HCT116 (cell line): ENCODE data around the gene ASB6. TPM values are rescaled to one million over a fixed set of nuclear protein-coding genes. Genes with fewer than 3 reads are reported as not detected.

Experiments used
- ATAC-seq: fragments of 200-7000 bp; cut with Tn5 transposase; 2 replicates; pipeline ENCODE4 v1.9.1; 2020; ENCODE audit warnings: mild to moderate bottlenecking, moderate library complexity
- BruUV-seq: library from RNA; stranded (reverse); fragments of 400-500 nt; replicated peaks from 2 replicates; lab custom pipeline; 2021; lab: Mats Ljungman, UMichigan
- CTCF ChIA-PET: fragments of 300-600 bp; sonication (Branson Sonifier 250); formaldehyde crosslinking; loops from one replicate; lab custom pipeline; 2021; ENCODE audit warnings: antibody characterized with exemption; lab: Charles Lee
- POLR2A ChIA-PET: fragments of 300-600, 350-600 bp; sonication (Branson Sonifier 250); formaldehyde crosslinking; loops from one replicate; lab custom pipeline; 2021; ENCODE audit warnings: antibody characterized with exemption; lab: Charles Lee
- RAD21 ChIA-PET, 2 experiments: fragments of 300-600 bp; sonication (Branson Sonifier 250); formaldehyde crosslinking; loops; one replicate each; lab custom pipeline; 2023; ENCODE audit warnings: low total read pairs in 2 of 2; ENCODE audit not compliant: uncharacterized antibody in 2 of 2, unreplicated experiment in 2 of 2, low non-redundant PET in 1 of 2; lab: Charles Lee
- DNase-seq: peaks from one replicate; pipeline ENCODE4 v3.0.0-alpha.2; 2010; ENCODE audit warnings: low read depth, low spot score
- H2AFZ ChIP-seq: fragments of 200-600 bp; shearing (Covaris generic), sonication (generic); 2 replicates; pipeline ENCODE4 v1.6.1; 2017; ENCODE audit warnings: low read depth, mixed run types, mixed read lengths, antibody characterized with exemption, low read length; ENCODE audit not compliant: poor library complexity, severe bottlenecking
- H3K27ac ChIP-seq: 2 replicates; pipeline ENCODE4 v1.5.1; 2012; ENCODE audit warnings: low read depth, low read length
- H3K27me3 ChIP-seq: fragments of 200-600 bp; sonication (generic); 2 replicates; pipeline ENCODE4 v1.6.1; 2016; ENCODE audit warnings: mixed run types, low read length, mixed read lengths; ENCODE audit not compliant: insufficient read depth
- H3K36me3 ChIP-seq, 2 experiments: fragments of 200-500 bp in 1 of 2; fragments of 200-600 bp in 1 of 2; sonication (Bioruptor generic) in 1 of 2; sonication (generic) in 1 of 2; 2 replicates each; pipeline versions ENCODE4 v1.5.1 to v1.6.1; 2014 to 2016; ENCODE audit warnings: low read length in 2 of 2, inconsistent platforms in 1 of 2, mixed read lengths in 1 of 2, mixed run types in 1 of 2; ENCODE audit not compliant: insufficient read depth in 2 of 2, control insufficient read depth in 1 of 2
- H3K4me1 ChIP-seq, 2 experiments: fragments of 200-600 bp in 1 of 2; sonication (generic) in 1 of 2; 2 replicates each; pipeline versions ENCODE4 v1.5.1 to v1.6.1; 2012 to 2017; ENCODE audit warnings: low read length in 2 of 2, inconsistent platforms in 1 of 2, mild to moderate bottlenecking in 1 of 2, mixed read lengths in 1 of 2, mixed run types in 1 of 2, moderate library complexity in 1 of 2; ENCODE audit not compliant: insufficient read depth in 2 of 2, control insufficient read depth in 1 of 2
- H3K4me2 ChIP-seq: fragments of 200-600 bp; sonication (generic); 2 replicates; pipeline ENCODE4 v1.6.1; 2017; ENCODE audit warnings: mixed run types, low read length, mixed read lengths
- H3K4me3 ChIP-seq, 2 experiments: fragments of 200-600 bp in 1 of 2; sonication (generic) in 1 of 2; replicated peaks in 1 of 2; 2 replicates each; pipeline ENCODE4 v1.5.1; 2011 to 2016; ENCODE audit warnings: low read length in 2 of 2, control low read depth in 1 of 2, low read depth in 1 of 2, mild to moderate bottlenecking in 1 of 2, mixed read lengths in 1 of 2, mixed run types in 1 of 2
- H3K79me2 ChIP-seq: fragments of 200-600 bp; sonication (generic); 2 replicates; pipeline ENCODE4 v1.6.1; 2017; ENCODE audit warnings: mild to moderate bottlenecking, mixed run types, low read length, moderate library complexity, mixed read lengths; ENCODE audit not compliant: insufficient read depth
- H3K9ac ChIP-seq: fragments of 200-600 bp; sonication (generic); 2 replicates; pipeline ENCODE4 v1.6.1; 2016; ENCODE audit warnings: low read length, mixed read lengths
- H3K9me2 ChIP-seq: fragments of 200-600 bp; sonication (generic), shearing (Covaris generic); 2 replicates; pipeline ENCODE4 v1.6.1; 2017; ENCODE audit warnings: mixed run types, mild to moderate bottlenecking, moderate library complexity; ENCODE audit not compliant: insufficient read depth
- H3K9me3 ChIP-seq, 2 experiments: fragments of 200-500 bp in 1 of 2; fragments of 200-600 bp in 1 of 2; sonication (Bioruptor generic) in 1 of 2; sonication (generic) in 1 of 2; 2 replicates each; pipeline ENCODE4 v1.6.1; 2014 to 2017; ENCODE audit warnings: low read length in 2 of 2, mixed read lengths in 2 of 2, inconsistent platforms in 1 of 2, low read depth in 1 of 2, mild to moderate bottlenecking in 1 of 2, mixed run types in 1 of 2, moderate library complexity in 1 of 2; ENCODE audit not compliant: control insufficient read depth in 1 of 2, insufficient read depth in 1 of 2
- H4K20me1 ChIP-seq: fragments of 200-600 bp; sonication (generic), shearing (Covaris generic); 2 replicates; pipeline ENCODE4 v1.6.1; 2017; ENCODE audit warnings: mixed run types, mild to moderate bottlenecking, moderate library complexity; ENCODE audit not compliant: insufficient read depth
- ATF3 ChIP-seq: IDR thresholded peaks from 2 replicates; pipeline ENCODE4 v1.6.1; 2012
- CBX3 ChIP-seq: IDR thresholded peaks from 2 replicates; pipeline ENCODE4 v1.6.1; 2012; ENCODE audit warnings: low read depth
- CEBPB ChIP-seq: IDR thresholded peaks from 2 replicates; pipeline ENCODE4 v1.6.1; 2012; ENCODE audit warnings: low read depth
- CTCF ChIP-seq, 3 experiments: fragments of 200-600 bp in 1 of 3; sonication (generic) in 1 of 3; IDR thresholded peaks in 2 of 3; conservative IDR thresholded peaks in 1 of 3; 2 replicates each; pipeline ENCODE4 v1.5.1; 2012 to 2017; ENCODE audit warnings: low read depth in 2 of 3, low read length in 2 of 3, antibody characterized with exemption in 1 of 3, borderline replicate concordance in 1 of 3, control low read depth in 1 of 3, mild to moderate bottlenecking in 1 of 3, mixed read lengths in 1 of 3, mixed run types in 1 of 3, moderate library complexity in 1 of 3; ENCODE audit not compliant: insufficient read depth in 1 of 3
- EGR1 ChIP-seq: IDR thresholded peaks from 2 replicates; pipeline ENCODE4 v1.6.1; 2012; ENCODE audit warnings: low read depth
- EZH2phosphoT487 ChIP-seq: fragments of 200-600 bp; IDR thresholded peaks from 2 replicates; pipeline ENCODE4 v1.6.1; 2018; ENCODE audit warnings: antibody characterized with exemption, borderline replicate concordance
- FOSL1 ChIP-seq: IDR thresholded peaks from 2 replicates; pipeline ENCODE4 v1.6.1; 2012; ENCODE audit warnings: low read depth
- JUND ChIP-seq: IDR thresholded peaks from 2 replicates; pipeline ENCODE4 v1.6.1; 2012
- MAX ChIP-seq: IDR thresholded peaks from 2 replicates; pipeline ENCODE4 v1.6.1; 2012
- POLR2A ChIP-seq: IDR thresholded peaks from 2 replicates; pipeline ENCODE4 v1.7.0; 2011; ENCODE audit warnings: borderline replicate concordance; ENCODE audit not compliant: insufficient read depth, insufficient read length; ENCODE audit errors: extremely low read depth
- POLR2AphosphoS5 ChIP-seq: IDR thresholded peaks from 2 replicates; pipeline ENCODE4 v1.6.1; 2011; ENCODE audit warnings: mild to moderate bottlenecking, low read depth, low read length, moderate library complexity
- RAD21 ChIP-seq: IDR thresholded peaks from 2 replicates; pipeline ENCODE4 v1.6.1; 2012; ENCODE audit warnings: low read depth, mild to moderate bottlenecking
- REST ChIP-seq: IDR thresholded peaks from 2 replicates; pipeline ENCODE4 v1.6.1; 2012; ENCODE audit warnings: low read depth
- SIN3A ChIP-seq: IDR thresholded peaks from 2 replicates; pipeline ENCODE4 v1.6.1; 2012; ENCODE audit warnings: low read depth
- SP1 ChIP-seq: IDR thresholded peaks from 2 replicates; pipeline ENCODE4 v1.6.1; 2012; ENCODE audit warnings: low read depth
- TCF7L2 ChIP-seq: IDR thresholded peaks from 2 replicates; pipeline ENCODE4 v1.7.0; 2011; ENCODE audit warnings: borderline replicate concordance, inconsistent platforms; ENCODE audit not compliant: insufficient read depth, insufficient read length; ENCODE audit errors: extremely low read depth
- YY1 ChIP-seq: IDR thresholded peaks from 2 replicates; pipeline ENCODE4 v1.6.1; 2011; ENCODE audit warnings: low read length, low read depth, moderate library complexity, mild to moderate bottlenecking; ENCODE audit not compliant: insufficient replicate concordance; ENCODE audit errors: extremely low read depth
- ZBTB33 ChIP-seq: IDR thresholded peaks from 2 replicates; pipeline ENCODE4 v1.6.1; 2011; ENCODE audit warnings: mild to moderate bottlenecking, low read length, moderate library complexity; ENCODE audit not compliant: insufficient replicate concordance; ENCODE audit errors: extremely low read depth
- ZFX ChIP-seq: fragments of 450-650 bp; IDR thresholded peaks from 2 replicates; pipeline ENCODE4 v1.6.1; 2017
- ZNF274 ChIP-seq: fragments of 200-500 bp; sonication (Bioruptor generic); IDR thresholded peaks from 2 replicates; pipeline ENCODE4 v1.6.1; 2014; ENCODE audit warnings: mild to moderate bottlenecking, low read depth, low read length, inconsistent platforms
- intact Hi-C: fragments of 100-400 bp; cut with micrococcal nuclease; formaldehyde crosslinking; loops from 2 replicates; pipeline ENCODE4 v1.10.0; 2022
- total RNA-seq: library from RNA; stranded (reverse); gene quantifications from one replicate; pipeline ENCODE4 v1.2.1, GENCODE V29; 2021; ENCODE audit not compliant: unreplicated experiment

ASB6 gene
- total RNA-seq, 1 experiment from 2014 or later, result 21.6 TPM

GRCh38 chr9:129629251-129629820, 12.6 kb downstream of the ASB6 start:
- intact Hi-C loops, result no loop called here
- H3K4me1 ChIP-seq, result peaks cover 11 to 33% of the 10 kb centered on the region in 2 experiments
- peaks cover 82% of the 10 kb centered on the region for H3K79me2 ChIP-seq
- ATAC-seq (no peak), DNase-seq (no peak)
- no peak overlapping the region for H3K4me3 ChIP-seq
- H3K4me2 ChIP-seq, result no peak overlapping the region
- H4K20me1 ChIP-seq, result peaks cover 20% of the 10 kb centered on the region; the same call in 1 of the 2 replicates
- H3K36me3 ChIP-seq, result peaks cover 26 to 59% of the 10 kb centered on the region in 2 experiments
- H3K9me2 ChIP-seq, result no peaks in the 10 kb centered on the region
- no peak overlapping the region for H3K27ac ChIP-seq
- BruUV-seq, result no TSS peak
- no peaks in the 10 kb centered on the region for H3K9me3 ChIP-seq
- POLR2A ChIA-PET, result interaction anchor here (0.6 kb wide), 1 partner anchor 154 kb away, joined by 4 read pairs; no protein-coding TSS in a partner anchor
- H3K9ac ChIP-seq, result no peak overlapping the region
- no peak overlapping the region for H2AFZ ChIP-seq
- no peaks in the 10 kb centered on the region for H3K27me3 ChIP-seq
- TF ChIP-seq JUND (no peak), TCF7L2 (no peak), YY1 (no peak), EGR1 (no peak), POLR2AphosphoS5 (no peak), ZFX (no peak), SIN3A (no peak), FOSL1 (no peak), REST (no peak), ATF3 (no peak), ZBTB33 (no peak), CEBPB (no peak), POLR2A (no peak), CBX3 (no peak), EZH2phosphoT487 (no peak), SP1 (no peak), ZNF274 (no peak), MAX (no peak), CTCF (IDR thresholded peaks at IDR 0.05 in 2 of 3, conservative IDR thresholded peaks at IDR 0.05 in 1 of 3; ENCODE audit: borderline replicate concordance in 1 of 3, insufficient read depth in 1 of 3, low read depth in 2 of 3, low read length in 2 of 3) (no peak), RAD21 (no peak)
- RAD21 ChIA-PET, result no interaction called here
- CTCF ChIA-PET, result interaction anchor here (0.5 to 1.5 kb wide), 3 partner anchors 11 to 486 kb away, joined by 3 to 4 read pairs (median 3); no protein-coding TSS in a partner anchor
